HL-60 (cell line): Measurements from ENCODE around the gene LMF2.

Experiments
- DNase-seq, 2 experiments: peaks; one replicate each; pipeline ENCODE4 v3.0.0-alpha.2; 2010 to 2020; ENCODE audit warnings: low read depth in 1 of 2, low spot score in 1 of 2
- H3K27ac ChIP-seq: fragments of 250-450 bp; sonication (Bioruptor Pico); replicated peaks from 2 replicates; pipeline ENCODE4 v1.5.1; 2020; ENCODE audit warnings: mild to moderate bottlenecking, moderate library complexity
- H3K27me3 ChIP-seq: fragments of 250-450 bp; sonication (Bioruptor Pico); 2 replicates; pipeline ENCODE4 v1.5.1; 2021; ENCODE audit warnings: mild to moderate bottlenecking, moderate library complexity; ENCODE audit not compliant: insufficient read depth, poor library complexity, severe bottlenecking
- H3K4me3 ChIP-seq: replicated peaks from 2 replicates; pipeline ENCODE4 v1.5.1; 2011; ENCODE audit warnings: mild to moderate bottlenecking, control low read depth, low read length; ENCODE audit not compliant: insufficient read depth
- CTCF ChIP-seq: IDR thresholded peaks from one replicate; pipeline ENCODE4 v1.5.1; 2011; ENCODE audit warnings: low read length, control low read depth, inconsistent platforms; ENCODE audit not compliant: insufficient read depth
- GABPA ChIP-seq: IDR thresholded peaks from 2 replicates; pipeline ENCODE4 v1.6.1; 2012; ENCODE audit warnings: low read depth
- POLR2AphosphoS5 ChIP-seq: IDR thresholded peaks from 2 replicates; pipeline ENCODE4 v1.6.1; 2012; ENCODE audit warnings: low read depth
- SPI1 ChIP-seq: IDR thresholded peaks from 2 replicates; pipeline ENCODE4 v1.6.1; 2012; ENCODE audit warnings: low read depth, mild to moderate bottlenecking, borderline replicate concordance
- TF ChIP-seq, protein P1 (sequence below): IDR thresholded peaks from 2 replicates; pipeline ENCODE4 v1.6.1; 2012; ENCODE audit warnings: low read depth; ENCODE audit not compliant: insufficient replicate concordance

The LMF2 gene

DNA sequence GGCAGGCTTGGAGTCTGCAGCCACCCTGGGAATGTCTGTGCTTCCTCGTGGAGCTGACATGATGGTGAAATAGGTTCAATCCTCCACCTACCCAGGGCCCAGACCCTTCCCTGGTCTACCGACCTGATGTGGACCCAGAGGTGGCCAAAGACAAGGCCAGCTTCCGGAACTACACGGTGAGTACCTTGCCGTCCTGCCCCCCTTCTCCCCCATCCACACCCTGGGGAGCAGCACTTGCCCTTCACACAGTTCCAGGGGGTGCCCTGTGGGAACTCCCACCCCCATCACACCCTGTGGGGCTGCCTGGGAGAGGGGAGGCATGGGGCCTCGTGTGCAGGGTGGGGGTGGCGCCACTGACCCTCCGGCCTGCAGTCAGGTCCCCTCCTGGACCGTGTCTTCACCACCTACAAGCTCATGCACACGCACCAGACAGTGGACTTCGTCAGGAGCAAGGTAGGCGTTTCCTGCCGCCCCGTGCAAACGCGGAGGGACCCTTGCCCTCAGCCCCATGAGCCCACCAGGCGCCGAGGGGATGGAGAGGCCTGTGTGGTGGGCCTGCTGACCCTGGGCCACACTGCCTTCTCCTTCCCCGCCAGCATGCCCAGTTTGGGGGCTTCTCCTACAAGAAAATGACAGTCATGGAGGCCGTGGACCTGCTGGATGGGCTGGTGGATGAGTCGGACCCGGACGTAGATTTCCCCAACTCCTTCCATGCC is 20.1 kb downstream of the LMF2 start:
- Histone ChIP-seq H3K4me3 (no peak overlapping the region), H3K27me3 (no peaks in the 10 kb centered on the region), H3K27ac (no peak overlapping the region)
- TF ChIP-seq SPI1 = no peak
- TF ChIP-seq, protein P1, sequence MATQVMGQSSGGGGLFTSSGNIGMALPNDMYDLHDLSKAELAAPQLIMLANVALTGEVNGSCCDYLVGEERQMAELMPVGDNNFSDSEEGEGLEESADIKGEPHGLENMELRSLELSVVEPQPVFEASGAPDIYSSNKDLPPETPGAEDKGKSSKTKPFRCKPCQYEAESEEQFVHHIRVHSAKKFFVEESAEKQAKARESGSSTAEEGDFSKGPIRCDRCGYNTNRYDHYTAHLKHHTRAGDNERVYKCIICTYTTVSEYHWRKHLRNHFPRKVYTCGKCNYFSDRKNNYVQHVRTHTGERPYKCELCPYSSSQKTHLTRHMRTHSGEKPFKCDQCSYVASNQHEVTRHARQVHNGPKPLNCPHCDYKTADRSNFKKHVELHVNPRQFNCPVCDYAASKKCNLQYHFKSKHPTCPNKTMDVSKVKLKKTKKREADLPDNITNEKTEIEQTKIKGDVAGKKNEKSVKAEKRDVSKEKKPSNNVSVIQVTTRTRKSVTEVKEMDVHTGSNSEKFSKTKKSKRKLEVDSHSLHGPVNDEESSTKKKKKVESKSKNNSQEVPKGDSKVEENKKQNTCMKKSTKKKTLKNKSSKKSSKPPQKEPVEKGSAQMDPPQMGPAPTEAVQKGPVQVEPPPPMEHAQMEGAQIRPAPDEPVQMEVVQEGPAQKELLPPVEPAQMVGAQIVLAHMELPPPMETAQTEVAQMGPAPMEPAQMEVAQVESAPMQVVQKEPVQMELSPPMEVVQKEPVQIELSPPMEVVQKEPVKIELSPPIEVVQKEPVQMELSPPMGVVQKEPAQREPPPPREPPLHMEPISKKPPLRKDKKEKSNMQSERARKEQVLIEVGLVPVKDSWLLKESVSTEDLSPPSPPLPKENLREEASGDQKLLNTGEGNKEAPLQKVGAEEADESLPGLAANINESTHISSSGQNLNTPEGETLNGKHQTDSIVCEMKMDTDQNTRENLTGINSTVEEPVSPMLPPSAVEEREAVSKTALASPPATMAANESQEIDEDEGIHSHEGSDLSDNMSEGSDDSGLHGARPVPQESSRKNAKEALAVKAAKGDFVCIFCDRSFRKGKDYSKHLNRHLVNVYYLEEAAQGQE = no peak
- TF ChIP-seq POLR2AphosphoS5 = no peak
- TF ChIP-seq GABPA = no peak
- TF ChIP-seq CTCF = no peak
- DNase-seq = no peak

DNA sequence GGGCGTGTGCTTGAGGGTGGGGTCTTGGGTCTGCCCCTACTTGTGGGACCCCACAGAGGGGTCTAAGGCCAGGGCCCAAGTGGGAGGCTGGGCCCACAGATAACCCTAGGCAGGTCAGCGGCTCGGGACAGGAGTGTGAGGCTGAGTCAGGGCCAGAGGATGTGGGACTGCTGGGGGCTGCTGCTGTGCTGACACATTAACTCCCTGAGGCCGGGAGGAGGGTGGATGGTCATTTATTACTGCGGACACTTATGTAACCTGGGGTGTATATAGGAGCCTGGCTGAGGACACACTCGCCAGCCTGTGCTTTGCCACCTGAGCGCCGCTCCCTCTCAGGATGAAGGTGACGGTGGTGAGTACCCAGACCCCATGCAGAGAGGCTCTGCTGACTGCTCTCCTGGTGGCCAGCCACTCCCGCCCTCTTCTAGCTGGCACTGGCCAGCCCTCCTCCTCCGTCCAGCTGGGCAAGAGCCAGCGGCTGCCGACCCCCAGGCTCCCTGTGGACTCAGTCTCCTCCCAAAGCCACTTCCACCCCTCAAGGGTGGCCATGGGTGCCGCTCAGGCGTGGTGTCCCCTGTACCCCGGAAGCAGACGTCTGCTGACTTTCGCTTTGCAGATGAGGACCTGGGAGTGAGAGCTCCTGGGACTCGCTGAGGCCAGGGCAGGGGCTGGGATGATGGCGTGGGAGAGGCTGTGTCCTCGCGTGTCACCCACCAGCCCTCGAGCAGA is 20.8 kb downstream of the LMF2 start, which contains the start of gene MIOX:
TSS of gene MIOX (plus strand) at position 299 of the 729 bp plus-strand sequence. CDS start at position 338, 39 bp downstream.
- DNase-seq = no peak
- no peak for TF ChIP-seq CTCF
- TF ChIP-seq SPI1 = no peak
- TF ChIP-seq GABPA = no peak
- no peak for TF ChIP-seq POLR2AphosphoS5
- TF ChIP-seq, protein P1 = no peak
- peaks cover 6% of the 10 kb centered on the region for H3K27me3 ChIP-seq
- no peak within 1 kb of the TSS for H3K4me3 ChIP-seq
- no peak within 1 kb of the TSS for H3K27ac ChIP-seq

DNA sequence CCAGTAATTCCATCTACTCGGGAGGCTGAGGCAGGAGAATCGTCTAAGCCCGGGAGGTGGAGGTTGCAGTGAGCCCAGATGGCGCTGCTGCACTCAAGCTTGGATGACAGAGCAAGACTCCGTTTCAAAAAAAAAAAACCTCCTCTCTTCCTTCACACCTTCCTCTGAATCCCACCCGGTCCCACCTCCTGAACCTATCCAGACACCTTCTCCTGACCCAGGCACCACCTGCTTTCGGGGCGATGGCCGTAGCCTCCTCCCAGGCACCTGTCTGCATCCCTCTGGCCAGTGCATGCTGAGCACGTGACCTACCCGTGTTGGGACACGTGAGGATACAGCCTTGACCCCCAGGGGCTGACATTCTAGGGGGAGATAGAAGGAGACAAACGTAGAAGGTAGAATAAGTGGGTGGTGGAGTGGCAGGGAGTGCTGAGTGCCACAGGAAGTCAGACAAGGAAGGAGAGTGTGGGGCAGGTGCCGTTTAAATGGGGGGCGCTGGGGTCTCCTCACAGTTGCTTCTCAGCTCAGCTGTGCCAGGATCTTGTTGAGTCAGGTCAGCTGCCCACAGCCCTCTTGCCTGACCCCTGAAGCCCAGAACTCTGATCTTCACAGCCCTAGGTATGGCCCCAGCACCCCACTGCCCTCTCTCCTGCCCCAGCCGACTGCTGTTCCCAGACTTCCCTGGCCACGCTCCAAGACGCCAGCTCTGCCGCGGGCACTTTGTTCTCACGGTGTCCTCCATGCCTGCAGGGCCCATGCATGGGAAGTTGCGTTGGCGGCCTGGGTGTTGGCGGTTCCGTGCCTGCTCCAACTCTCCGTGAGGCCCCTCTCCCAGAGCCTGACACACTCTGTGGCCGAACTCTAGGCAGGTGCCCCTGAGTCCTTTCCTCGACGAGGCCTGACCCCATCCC is 22.0 kb downstream of the LMF2 start:
- no peak for TF ChIP-seq SPI1
- TF ChIP-seq CTCF = no peak
- no peak for TF ChIP-seq POLR2AphosphoS5
- no peak for TF ChIP-seq GABPA
- TF ChIP-seq, protein P1 = no peak
- H3K27me3 ChIP-seq = peaks cover 12% of the 10 kb centered on the region
- DNase-seq = no peak
- H3K4me3 ChIP-seq = no peak overlapping the region
- H3K27ac ChIP-seq = no peak overlapping the region
